Measurements from ENCODE around the gene STIM2.

- TF ChIP-seq CTCF (IDR thresholded peaks at IDR 0.05; ENCODE audit: borderline replicate concordance, extremely low read depth, low read length, poor library complexity, severe bottlenecking): no peak
- TF ChIP-seq EZH2 (IDR thresholded peaks at IDR 0.05; ENCODE audit: borderline replicate concordance, low read depth, low read length, severe bottlenecking): no peak
Observed at GRCh38 chr4:26911254-26911653, 50.6 kb downstream of the STIM2 start.

All from DND-41 (cell line).